ENCODE results near the gene PGC.

Gene PGC

DNA sequence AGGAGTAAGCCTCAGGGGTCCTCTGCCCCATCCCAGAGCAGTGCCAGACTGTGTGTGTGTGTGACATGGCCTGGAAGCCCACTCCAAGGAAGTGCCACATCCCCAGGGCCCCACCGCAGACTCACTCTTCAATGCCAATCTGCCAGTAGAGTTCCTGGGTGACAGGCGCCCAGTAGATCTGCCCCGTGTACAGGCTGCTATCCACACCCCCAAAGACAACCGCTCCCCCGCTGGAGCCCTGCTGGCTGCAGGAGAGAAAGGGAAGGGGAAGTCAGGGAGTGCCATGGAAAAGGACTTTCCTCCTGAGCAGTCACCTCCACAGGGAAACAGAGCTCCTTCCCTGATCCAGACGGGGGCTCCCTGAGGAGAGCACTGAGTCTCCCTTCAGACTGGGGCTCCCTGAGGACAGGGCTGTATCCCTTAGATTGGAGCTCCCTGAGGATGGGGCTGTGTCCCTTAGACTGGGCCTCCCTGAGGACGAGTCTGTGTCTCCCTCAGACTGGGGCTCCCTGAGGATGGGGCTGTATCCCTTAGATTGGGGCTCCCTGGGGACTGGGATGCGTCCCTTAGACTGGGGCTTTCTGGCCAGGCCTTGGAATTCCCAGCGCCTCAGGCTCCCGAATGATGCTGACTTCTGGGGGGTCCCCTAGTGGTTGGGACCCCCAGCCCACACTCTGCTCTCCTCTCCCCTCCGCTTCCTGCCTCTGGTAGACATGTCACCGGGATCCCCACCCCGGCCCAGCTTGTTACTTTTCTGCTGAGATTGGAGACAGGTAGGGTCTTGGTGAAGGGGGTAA is 6.6 kb downstream of the PGC start:
- Histone ChIP-seq H3K9ac (no peak overlapping the region), H3K4me2 (no peak overlapping the region), H3K4me3 (IDR thresholded peaks at IDR 0.05; ENCODE audit: insufficient read depth, low read depth, low read length) (no peak overlapping the region), H4K20me1 (ENCODE audit: insufficient read depth) (no peaks in the 10 kb centered on the region), H3K79me2 (ENCODE audit: insufficient read depth, low read depth) (no peaks in the 10 kb centered on the region), H3K27ac (no peak overlapping the region), H3K4me1 (ENCODE audit: low read depth, poor library complexity, severe bottlenecking) (peaks cover 9% of the 10 kb centered on the region), H3K27me3 (ENCODE audit: insufficient read depth, low read depth) (no peaks in the 10 kb centered on the region), H3K36me3 (ENCODE audit: insufficient read depth) (no peaks in the 10 kb centered on the region), H2AFZ (ENCODE audit: low read depth) (no peak overlapping the region)
- no peak for TF ChIP-seq CTCF (conservative IDR thresholded peaks at IDR 0.05; ENCODE audit: low read depth, low read length)

- no peak overlapping the region for H3K27ac ChIP-seq
- H3K79me2 ChIP-seq (ENCODE audit: insufficient read depth, low read depth) = no peaks in the 10 kb centered on the region
- no peak for TF ChIP-seq CTCF (conservative IDR thresholded peaks at IDR 0.05; ENCODE audit: low read depth, low read length)
- no peaks in the 10 kb centered on the region for H3K27me3 ChIP-seq (ENCODE audit: insufficient read depth, low read depth)
- no peak overlapping the region for H3K4me3 ChIP-seq (IDR thresholded peaks at IDR 0.05; ENCODE audit: insufficient read depth, low read depth, low read length)
- no peak overlapping the region for H3K4me2 ChIP-seq
- no peak overlapping the region for H3K9ac ChIP-seq
- H3K36me3 ChIP-seq (ENCODE audit: insufficient read depth) = no peaks in the 10 kb centered on the region
- H2AFZ ChIP-seq (ENCODE audit: low read depth) = no peak overlapping the region
- no peaks in the 10 kb centered on the region for H4K20me1 ChIP-seq (ENCODE audit: insufficient read depth)
- peaks cover 9% of the 10 kb centered on the region for H3K4me1 ChIP-seq (ENCODE audit: low read depth, poor library complexity, severe bottlenecking)
These were observed 8.2 kb downstream of the PGC start for GRCh38 chr6:41739041-41739440.

GRCh38 chr6:41737591-41738130 is 9.5 kb downstream of the PGC start:
- Histone ChIP-seq H3K4me3 (IDR thresholded peaks at IDR 0.05; ENCODE audit: insufficient read depth, low read depth, low read length) (no peak overlapping the region), H2AFZ (ENCODE audit: low read depth) (no peak overlapping the region), H3K27me3 (ENCODE audit: insufficient read depth, low read depth) (no peaks in the 10 kb centered on the region), H4K20me1 (ENCODE audit: insufficient read depth) (no peaks in the 10 kb centered on the region), H3K79me2 (ENCODE audit: insufficient read depth, low read depth) (no peaks in the 10 kb centered on the region; the same call in 1 of the 2 replicates), H3K4me1 (ENCODE audit: low read depth, poor library complexity, severe bottlenecking) (peaks cover 10% of the 10 kb centered on the region), H3K27ac (no peak overlapping the region), H3K4me2 (no peak overlapping the region), H3K36me3 (ENCODE audit: insufficient read depth) (no peaks in the 10 kb centered on the region), H3K9ac (no peak overlapping the region)
- TF ChIP-seq CTCF (conservative IDR thresholded peaks at IDR 0.05; ENCODE audit: low read depth, low read length) = no peak

GRCh38 chr6:41736800-41737555 is 10.2 kb downstream of the PGC start:
- no peak for TF ChIP-seq CTCF (conservative IDR thresholded peaks at IDR 0.05; ENCODE audit: low read depth, low read length)
- Histone ChIP-seq H3K4me3 (IDR thresholded peaks at IDR 0.05; ENCODE audit: insufficient read depth, low read depth, low read length) (no peak overlapping the region), H3K36me3 (ENCODE audit: insufficient read depth) (no peaks in the 10 kb centered on the region), H2AFZ (ENCODE audit: low read depth) (no peak overlapping the region), H3K79me2 (ENCODE audit: insufficient read depth, low read depth) (peaks cover 6% of the 10 kb centered on the region; the same call in 1 of the 2 replicates), H3K4me1 (ENCODE audit: low read depth, poor library complexity, severe bottlenecking) (peaks cover 16% of the 10 kb centered on the region), H3K9ac (no peak overlapping the region), H3K27ac (no peak overlapping the region), H4K20me1 (ENCODE audit: insufficient read depth) (no peaks in the 10 kb centered on the region), H3K27me3 (ENCODE audit: insufficient read depth, low read depth) (no peaks in the 10 kb centered on the region), H3K4me2 (no peak overlapping the region)

Data from KMS-11 (cell line).